Progenitor cell of endocrine pancreas (in vitro differentiated cells): ENCODE measurements around the gene UQCC3. TPM values are rescaled to one million over a fixed set of nuclear protein-coding genes. Genes with fewer than 3 reads are reported as not detected.

Experiments
- DNase-seq: peaks from one replicate; pipeline ENCODE4 v3.0.0; 2021; ENCODE audit warnings: low spot score; ENCODE audit not compliant: unreplicated experiment
- H3K27ac Mint-ChIP-seq: 2 replicates; pipeline ENCODE4 v1.8.0; 2021; ENCODE audit warnings: mild to moderate bottlenecking, moderate library complexity, mixed read lengths
- H3K27me3 Mint-ChIP-seq: 2 replicates; pipeline ENCODE4 v1.8.0; 2021; ENCODE audit warnings: mixed read lengths
- H3K36me3 Mint-ChIP-seq: 2 replicates; pipeline ENCODE4 v1.8.0; 2022; ENCODE audit warnings: mixed read lengths; ENCODE audit not compliant: insufficient read depth
- H3K4me1 Mint-ChIP-seq: 2 replicates; pipeline ENCODE4 v1.8.0; 2021; ENCODE audit warnings: low read depth, mixed read lengths
- H3K4me3 Mint-ChIP-seq: 2 replicates; pipeline ENCODE4 v1.8.0; 2021; ENCODE audit warnings: low read depth, mild to moderate bottlenecking, moderate library complexity, mixed read lengths
- H3K9me3 Mint-ChIP-seq: 2 replicates; pipeline ENCODE4 v1.8.0; 2021; ENCODE audit warnings: low read depth, mixed read lengths
- total RNA-seq: library from RNA; stranded (reverse); gene quantifications from 2 replicates; pipeline ENCODE4 v1.2.1, GENCODE V29; 2021
- TF ChIP-seq, protein P1 (sequence below): fragments of 200-600 bp; sonication (generic); IDR thresholded peaks from one replicate; pipeline ENCODE4 v1.5.0; 2021; ENCODE audit warnings: antibody characterized with exemption, mild to moderate bottlenecking; ENCODE audit not compliant: unreplicated experiment

Gene UQCC3
- total RNA-seq, 1 donor from 2014 or later: 7.0 TPM

GRCh38 chr11:62645671-62645945, 25.9 kb upstream of the UQCC3 start:
- no peaks in the 10 kb centered on the region for H3K9me3 Mint-ChIP-seq
- H3K4me1 Mint-ChIP-seq: peaks cover 12% of the 10 kb centered on the region
- peak overlapping the region; percentile 98 for H3K4me3 Mint-ChIP-seq
- peaks cover 2% of the 10 kb centered on the region for H3K36me3 Mint-ChIP-seq
- H3K27me3 Mint-ChIP-seq: no peaks in the 10 kb centered on the region
- TF ChIP-seq, protein P1, sequence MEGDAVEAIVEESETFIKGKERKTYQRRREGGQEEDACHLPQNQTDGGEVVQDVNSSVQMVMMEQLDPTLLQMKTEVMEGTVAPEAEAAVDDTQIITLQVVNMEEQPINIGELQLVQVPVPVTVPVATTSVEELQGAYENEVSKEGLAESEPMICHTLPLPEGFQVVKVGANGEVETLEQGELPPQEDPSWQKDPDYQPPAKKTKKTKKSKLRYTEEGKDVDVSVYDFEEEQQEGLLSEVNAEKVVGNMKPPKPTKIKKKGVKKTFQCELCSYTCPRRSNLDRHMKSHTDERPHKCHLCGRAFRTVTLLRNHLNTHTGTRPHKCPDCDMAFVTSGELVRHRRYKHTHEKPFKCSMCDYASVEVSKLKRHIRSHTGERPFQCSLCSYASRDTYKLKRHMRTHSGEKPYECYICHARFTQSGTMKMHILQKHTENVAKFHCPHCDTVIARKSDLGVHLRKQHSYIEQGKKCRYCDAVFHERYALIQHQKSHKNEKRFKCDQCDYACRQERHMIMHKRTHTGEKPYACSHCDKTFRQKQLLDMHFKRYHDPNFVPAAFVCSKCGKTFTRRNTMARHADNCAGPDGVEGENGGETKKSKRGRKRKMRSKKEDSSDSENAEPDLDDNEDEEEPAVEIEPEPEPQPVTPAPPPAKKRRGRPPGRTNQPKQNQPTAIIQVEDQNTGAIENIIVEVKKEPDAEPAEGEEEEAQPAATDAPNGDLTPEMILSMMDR: no peak
- peak overlapping the region; percentile 98 for H3K27ac Mint-ChIP-seq
- no peak for DNase-seq

DNA sequence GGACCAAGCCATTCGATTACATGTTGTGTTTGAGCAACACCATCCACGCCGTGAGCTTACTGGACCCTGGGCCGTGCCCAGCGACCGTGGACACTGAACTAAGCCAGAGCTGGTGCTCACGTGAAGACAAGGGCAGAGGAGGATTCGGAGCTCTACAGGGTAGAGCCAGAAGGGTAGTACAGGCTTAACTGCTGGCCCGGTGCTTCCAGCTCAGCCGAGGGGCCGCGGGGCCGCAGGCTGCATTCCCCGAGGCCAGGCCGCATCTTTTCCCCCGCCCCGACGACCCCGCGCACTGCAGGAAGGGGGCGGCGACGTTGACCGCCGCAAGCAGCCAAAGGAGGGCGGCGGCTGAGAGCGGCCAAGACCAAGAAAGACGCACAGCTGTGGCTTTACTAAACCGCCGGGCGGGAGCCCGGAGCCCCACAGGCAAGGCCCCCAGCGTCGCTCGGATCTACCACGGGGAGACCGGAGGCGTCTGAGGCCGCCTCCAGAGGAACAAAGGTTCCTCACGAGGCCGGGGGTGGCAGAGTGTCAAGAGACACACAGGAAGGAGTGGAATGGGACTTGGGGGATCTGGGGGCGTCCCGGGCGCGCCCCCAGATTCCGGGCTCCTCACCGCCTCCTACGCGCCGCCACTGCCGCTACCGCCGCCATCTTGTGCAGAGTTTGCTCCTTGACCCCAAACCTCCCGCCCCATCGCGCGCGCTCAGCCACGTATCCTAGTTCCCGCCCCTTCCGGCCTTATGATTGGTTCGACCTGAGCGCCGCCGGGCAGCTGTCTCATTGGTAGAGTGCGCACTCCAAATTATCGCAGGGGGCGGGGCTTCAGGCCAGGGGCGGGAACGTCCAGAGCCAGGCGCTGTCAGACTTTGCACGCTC, 25.3 kb upstream of the UQCC3 start, which contains the start of gene GANAB:
TSS of gene GANAB (minus strand) at position 668 of the 879 bp plus-strand sequence. CDS start at position 654, 14 bp downstream.
- H3K4me1 Mint-ChIP-seq: peaks cover 10% of the 10 kb centered on the region
- TF ChIP-seq, protein P1: no peak
- DNase-seq: peak; percentile 95
- H3K9me3 Mint-ChIP-seq: no peaks in the 10 kb centered on the region
- no peaks in the 10 kb centered on the region for H3K27me3 Mint-ChIP-seq
- H3K36me3 Mint-ChIP-seq: peaks cover 2% of the 10 kb centered on the region
- H3K4me3 Mint-ChIP-seq: peak within 1 kb of the TSS; percentile 98
- H3K27ac Mint-ChIP-seq: peak within 1 kb of the TSS; percentile 98

GRCh38 chr11:62646825-62647608, 24.5 kb upstream of the UQCC3 start:
- Mint-ChIP-seq H3K4me3 (peak overlapping the region; percentile 98), H3K36me3 (peaks cover 2% of the 10 kb centered on the region), H3K9me3 (no peaks in the 10 kb centered on the region), H3K27me3 (no peaks in the 10 kb centered on the region), H3K27ac (peak overlapping the region; percentile 98), H3K4me1 (peaks cover 10% of the 10 kb centered on the region)
- no peak for DNase-seq
- TF ChIP-seq, protein P1: no peak

DNA sequence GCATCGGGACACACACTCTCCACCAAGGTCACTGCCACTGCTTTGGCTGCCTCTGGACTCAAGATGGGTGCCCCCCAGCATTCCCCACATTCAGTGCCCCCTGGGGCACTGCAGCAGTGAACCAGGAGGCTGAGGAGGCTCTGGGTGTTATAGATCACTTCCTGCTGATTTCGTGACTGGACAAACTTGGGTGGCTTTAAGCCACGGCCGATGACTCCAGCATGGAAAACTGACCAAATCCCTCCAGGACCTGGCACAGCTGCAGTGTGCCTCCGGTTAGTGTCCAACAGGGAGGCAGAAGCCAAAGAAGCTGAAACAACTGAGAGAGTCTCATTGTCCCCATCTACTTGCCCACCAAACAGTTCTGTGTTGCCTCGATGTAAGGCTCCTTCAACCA, 23.9 kb upstream of the UQCC3 start:
- Mint-ChIP-seq H3K4me3 (no peak overlapping the region), H3K27ac (no peak overlapping the region), H3K4me1 (peaks cover 14% of the 10 kb centered on the region), H3K36me3 (peaks cover 2% of the 10 kb centered on the region), H3K9me3 (no peaks in the 10 kb centered on the region), H3K27me3 (no peaks in the 10 kb centered on the region)
- TF ChIP-seq, protein P1: no peak
- DNase-seq: no peak

- no peak for DNase-seq
- TF ChIP-seq, protein P1: no peak
- H3K36me3 Mint-ChIP-seq: peaks cover 2% of the 10 kb centered on the region
- H3K27me3 Mint-ChIP-seq: no peaks in the 10 kb centered on the region
- H3K27ac Mint-ChIP-seq: no peak overlapping the region
- no peak overlapping the region for H3K4me3 Mint-ChIP-seq
- no peaks in the 10 kb centered on the region for H3K9me3 Mint-ChIP-seq
- H3K4me1 Mint-ChIP-seq: peaks cover 15% of the 10 kb centered on the region
Observed at GRCh38 chr11:62648185-62648966, 23.1 kb upstream of the UQCC3 start.
